K562 (cell line): ENCODE measurements around the gene BNIP3.

Source experiments
- CBX8 ChIP-seq: fragments of 200-600 bp; sonication (generic); IDR thresholded peaks from 2 replicates; pipeline ENCODE4 v1.6.1; 2012; ENCODE audit warnings: borderline replicate concordance, mixed run types, low read depth, mild to moderate bottlenecking, moderate library complexity, mixed read lengths, low read length, control low read depth, inconsistent platforms; ENCODE audit not compliant: poor library complexity, severe bottlenecking; ENCODE audit errors: extremely low read depth
- CTCF ChIP-seq, 3 experiments: IDR thresholded peaks in 2 of 3; conservative IDR thresholded peaks in 1 of 3; 2 replicates each; pipeline ENCODE4 v1.5.1; 2011 to 2012; ENCODE audit warnings: low read length in 3 of 3, mild to moderate bottlenecking in 3 of 3, control low read depth in 2 of 3, improper control_type of control experiment in 1 of 3, inconsistent platforms in 1 of 3, low read depth in 1 of 3, mixed read lengths in 1 of 3, moderate library complexity in 1 of 3; ENCODE audit not compliant: insufficient read depth in 2 of 3
- EP300 ChIP-seq: IDR thresholded peaks from 2 replicates; pipeline ENCODE4 v1.6.1; 2012; ENCODE audit warnings: low read length, improper control_type of control experiment
- NR3C1 ChIP-seq: sonication (generic); formaldehyde crosslinking; IDR thresholded peaks from 2 replicates; pipeline ENCODE4 v1.8.1; 2022; ENCODE audit warnings: missing genetic modification reagents
- REST ChIP-seq, 2 experiments: fragments of 450-650 bp; formaldehyde crosslinking in 1 of 2; IDR thresholded peaks; 2 replicates each; pipeline versions ENCODE4 v1.4.0 to v1.6.1; 2014 to 2020; ENCODE audit warnings: mild to moderate bottlenecking in 2 of 2, borderline replicate concordance in 1 of 2, low read depth in 1 of 2
- ZNF197 ChIP-seq: fragments of 200-800 bp; sonication (Bioruptor generic); IDR thresholded peaks from 2 replicates; pipeline ENCODE4 v1.6.1; 2016; ENCODE audit warnings: low read depth, missing genetic modification characterization, missing compliant biosample characterization
- ZNF384 ChIP-seq: IDR thresholded peaks from 2 replicates; pipeline ENCODE4 v1.6.1; 2012; ENCODE audit warnings: low read depth, low read length, improper control_type of control experiment

- TF ChIP-seq EP300 = no peak
- no peak for TF ChIP-seq NR3C1 (CRISPR knock-in tag)
- no peak for TF ChIP-seq CTCF (IDR thresholded peaks at IDR 0.05 in 2 of 3, conservative IDR thresholded peaks at IDR 0.05 in 1 of 3; ENCODE audit: insufficient read depth in 2 of 3, low read depth in 1 of 3, low read length in 3 of 3)
- TF ChIP-seq ZNF384 = no peak
- no peak for TF ChIP-seq REST (IDR thresholded peaks at IDR 0.05; ENCODE audit: borderline replicate concordance)
- no peak for TF ChIP-seq REST (CRISPR knock-in tag; IDR thresholded peaks at IDR 0.05; ENCODE audit: low read depth)
- no peak for TF ChIP-seq ZNF197 (CRISPR knock-in tag)
- TF ChIP-seq CBX8 = no peak
Measured at GRCh38 chr10:131944412-131944811, 37.3 kb downstream of the BNIP3 start.
